Gastroesophageal sphincter (tissue), 3 donors: Measurements from ENCODE around the gene RAMACL.

ENCODE experiments used
- POLR2A ChIP-seq, 2 donors: fragments of 450-650 bp; IDR thresholded peaks; one replicate each; pipeline ENCODE4 v1.6.1; 2017; ENCODE audit warnings: antibody characterized with exemption in 2 of 2, mild to moderate bottlenecking in 2 of 2, moderate library complexity in 1 of 2
- TF ChIP-seq, protein P1 (sequence below), 4 experiments: fragments of 200-600 bp in 2 of 4; fragments of 450-650 bp in 2 of 4; sonication (generic) in 1 of 4; IDR thresholded peaks; one replicate each; pipeline ENCODE4 v1.5.1; 2017 to 2019; ENCODE audit warnings: antibody characterized with exemption in 4 of 4, mild to moderate bottlenecking in 2 of 4, moderate library complexity in 2 of 4

GRCh38 chr6:166597711-166598440 lies 11.4 kb upstream of the RAMACL start:
- no peak for TF ChIP-seq POLR2A (IDR thresholded peaks at IDR 0.05)
- TF ChIP-seq, protein P1, sequence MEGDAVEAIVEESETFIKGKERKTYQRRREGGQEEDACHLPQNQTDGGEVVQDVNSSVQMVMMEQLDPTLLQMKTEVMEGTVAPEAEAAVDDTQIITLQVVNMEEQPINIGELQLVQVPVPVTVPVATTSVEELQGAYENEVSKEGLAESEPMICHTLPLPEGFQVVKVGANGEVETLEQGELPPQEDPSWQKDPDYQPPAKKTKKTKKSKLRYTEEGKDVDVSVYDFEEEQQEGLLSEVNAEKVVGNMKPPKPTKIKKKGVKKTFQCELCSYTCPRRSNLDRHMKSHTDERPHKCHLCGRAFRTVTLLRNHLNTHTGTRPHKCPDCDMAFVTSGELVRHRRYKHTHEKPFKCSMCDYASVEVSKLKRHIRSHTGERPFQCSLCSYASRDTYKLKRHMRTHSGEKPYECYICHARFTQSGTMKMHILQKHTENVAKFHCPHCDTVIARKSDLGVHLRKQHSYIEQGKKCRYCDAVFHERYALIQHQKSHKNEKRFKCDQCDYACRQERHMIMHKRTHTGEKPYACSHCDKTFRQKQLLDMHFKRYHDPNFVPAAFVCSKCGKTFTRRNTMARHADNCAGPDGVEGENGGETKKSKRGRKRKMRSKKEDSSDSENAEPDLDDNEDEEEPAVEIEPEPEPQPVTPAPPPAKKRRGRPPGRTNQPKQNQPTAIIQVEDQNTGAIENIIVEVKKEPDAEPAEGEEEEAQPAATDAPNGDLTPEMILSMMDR (IDR thresholded peaks at IDR 0.05), result no peak
